Naive B cell (primary cell): ENCODE results near the gene SHMT2. TPM values are rescaled to one million over a fixed set of nuclear protein-coding genes. Genes with fewer than 3 reads are reported as not detected.

Source experiments
- ATAC-seq, 2 donors: fragments of 150-1000 bp; cut with Tn5 transposase; 2 replicates each; pipeline ENCODE4 v1.10.0; 2021; ENCODE audit warnings: low read depth in 2 of 2, mild to moderate bottlenecking in 2 of 2, moderate library complexity in 2 of 2
- DNase-seq: peaks from one replicate; pipeline ENCODE4 v3.0.0; 2022
- H3K27ac Mint-ChIP-seq, 6 donors: one replicate each; pipeline ENCODE4 v1.8.0; 2020 to 2022; ENCODE audit warnings: mild to moderate bottlenecking in 6 of 6, mixed read lengths in 6 of 6, moderate library complexity in 5 of 6, inconsistent platforms in 2 of 6
- H3K27me3 Mint-ChIP-seq, 3 donors: one replicate each; pipeline ENCODE4 v1.8.0; 2021 to 2022; ENCODE audit warnings: mixed read lengths in 3 of 3, mild to moderate bottlenecking in 1 of 3
- H3K36me3 Mint-ChIP-seq, 2 donors: one replicate each; pipeline ENCODE4 v1.8.0; 2020 to 2022; ENCODE audit warnings: mixed read lengths in 2 of 2, inconsistent platforms in 1 of 2, mild to moderate bottlenecking in 1 of 2
- H3K4me1 Mint-ChIP-seq, 3 donors: one replicate each; pipeline ENCODE4 v1.8.0; 2020 to 2022; ENCODE audit warnings: mixed read lengths in 3 of 3, inconsistent platforms in 1 of 3, mild to moderate bottlenecking in 1 of 3, moderate library complexity in 1 of 3
- H3K4me3 Mint-ChIP-seq, 8 donors: one replicate each; pipeline ENCODE4 v1.8.0; 2020 to 2022; ENCODE audit warnings: mild to moderate bottlenecking in 8 of 8, mixed read lengths in 8 of 8, moderate library complexity in 8 of 8, inconsistent platforms in 2 of 8
- H3K9me3 Mint-ChIP-seq, 7 donors: one replicate each; pipeline ENCODE4 v1.8.0; 2020 to 2022; ENCODE audit warnings: mixed read lengths in 7 of 7, mild to moderate bottlenecking in 5 of 7, inconsistent platforms in 2 of 7, moderate library complexity in 1 of 7
- polyA plus RNA-seq, 6 donors: library from polyadenylated mRNA; unstranded; fragments of 300-500 nt; fragmentation: Illumina TruSeq; gene quantifications; one replicate each; pipeline ENCODE4 v1.2.3, GENCODE V29; 2021; ENCODE audit warnings: low read depth in 6 of 6

Gene SHMT2
- polyA plus RNA-seq, 6 donors from 2014 or later: 160 to 183 (median 173) TPM

GRCh38 chr12:57212701-57213057 lies 16.8 kb upstream of the SHMT2 start:
- peak overlapping the region in 2 of 8 donors; percentile 6 to 74 for H3K4me3 Mint-ChIP-seq

GRCh38 chr12:57213058-57213715 lies 16.3 kb upstream of the SHMT2 start:
- peaks cover 42 to 47% (median 42%) of the 10 kb centered on the region in 3 donors for H3K4me1 Mint-ChIP-seq
- peak; percentile 30 to 41 for ATAC-seq
- peak overlapping the region in 4 of 6 donors; percentile 2 to 88 (median 38) for H3K27ac Mint-ChIP-seq
- no peaks in the 10 kb centered on the region for H3K9me3 Mint-ChIP-seq
- DNase-seq: peak; percentile 80
- H3K36me3 Mint-ChIP-seq: no peaks in the 10 kb centered on the region
- peak overlapping the region in 7 of 8 donors; percentile 1 to 80 (median 50) for H3K4me3 Mint-ChIP-seq
- H3K27me3 Mint-ChIP-seq: peaks cover 18 to 41% (median 39%) of the 10 kb centered on the region in 3 donors

More at GRCh38 chr12:57212701-57213057, 16.8 kb upstream of the SHMT2 start:
- Mint-ChIP-seq H3K27me3 (peaks cover 18 to 36% (median 36%) of the 10 kb centered on the region in 3 donors), H3K9me3 (no peaks in the 10 kb centered on the region), H3K4me1 (peaks cover 37 to 42% (median 37%) of the 10 kb centered on the region in 3 donors), H3K36me3 (no peaks in the 10 kb centered on the region), H3K27ac (no peak overlapping the region)
- DNase-seq: no peak
- ATAC-seq: no peak

- Mint-ChIP-seq H3K36me3 (no peaks in the 10 kb centered on the region), H3K4me1 (peaks cover 48 to 54% (median 49%) of the 10 kb centered on the region in 3 donors), H3K4me3 (peak overlapping the region in 7 of 8 donors; percentile 54 to 85 (median 79)), H3K9me3 (no peaks in the 10 kb centered on the region), H3K27ac (peak overlapping the region in 4 of 6 donors; percentile 61 to 92 (median 89)), H3K27me3 (peaks cover 24 to 46% (median 44%) of the 10 kb centered on the region in 3 donors)
- no peak for DNase-seq
- ATAC-seq: no peak
Measured at GRCh38 chr12:57213763-57214397, 15.6 kb upstream of the SHMT2 start.

- ATAC-seq (peak; percentile 29 to 44), DNase-seq (peak; percentile 71)
- Mint-ChIP-seq H3K27ac (peak overlapping the region in 4 of 6 donors; percentile 61 to 92 (median 89)), H3K36me3 (no peaks in the 10 kb centered on the region), H3K4me3 (peak overlapping the region; percentile 54 to 88 (median 78)), H3K27me3 (peaks cover 25 to 51% (median 49%) of the 10 kb centered on the region in 3 donors), H3K9me3 (no peaks in the 10 kb centered on the region), H3K4me1 (peaks cover 51 to 59% (median 54%) of the 10 kb centered on the region in 3 donors)
Measured at GRCh38 chr12:57214398-57214781, 15.1 kb upstream of the SHMT2 start.

GRCh38 chr12:57215065-57215464 lies 14.4 kb upstream of the SHMT2 start:
- ATAC-seq: no peak
- peaks cover 55 to 65% (median 59%) of the 10 kb centered on the region in 3 donors for H3K4me1 Mint-ChIP-seq
- peak overlapping the region; percentile 90 to 97 (median 94) for H3K27ac Mint-ChIP-seq
- no peak for DNase-seq
- H3K4me3 Mint-ChIP-seq: peak overlapping the region in 7 of 8 donors; percentile 54 to 93 (median 81)
- peaks cover 31 to 58% (median 56%) of the 10 kb centered on the region in 3 donors for H3K27me3 Mint-ChIP-seq
- no peaks in the 10 kb centered on the region for H3K36me3 Mint-ChIP-seq
- no peaks in the 10 kb centered on the region for H3K9me3 Mint-ChIP-seq

- H3K27me3 Mint-ChIP-seq: peaks cover 33 to 64% (median 60%) of the 10 kb centered on the region in 3 donors
- H3K27ac Mint-ChIP-seq: peak overlapping the region; percentile 84 to 97 (median 94)
- ATAC-seq: peak; percentile 51 to 56
- peaks cover 57 to 68% (median 62%) of the 10 kb centered on the region in 3 donors for H3K4me1 Mint-ChIP-seq
- DNase-seq: peak; percentile 58
- H3K9me3 Mint-ChIP-seq: no peaks in the 10 kb centered on the region
- peak overlapping the region; percentile 54 to 93 (median 82) for H3K4me3 Mint-ChIP-seq
- H3K36me3 Mint-ChIP-seq: peaks cover 0 to 2% of the 10 kb centered on the region in 2 donors
Measured at GRCh38 chr12:57215668-57216013, 13.9 kb upstream of the SHMT2 start.

GRCh38 chr12:57216014-57216911 lies 13.2 kb upstream of the SHMT2 start, which contains the start of gene NXPH4:
Gene NXPH4, plus strand, starts transcription at chr12:57216794. Its CDS starts 176 bp downstream, at chr12:57216970.
- Mint-ChIP-seq H3K4me3 (peak within 1 kb of the TSS; percentile 70 to 94 (median 85)), H3K36me3 (peaks cover 0 to 8% of the 10 kb centered on the region in 2 donors), H3K4me1 (peaks cover 64 to 74% (median 68%) of the 10 kb centered on the region in 3 donors), H3K27ac (peak within 1 kb of the TSS; percentile 84 to 97 (median 94)), H3K9me3 (no peaks in the 10 kb centered on the region), H3K27me3 (peaks cover 38 to 70% (median 66%) of the 10 kb centered on the region in 3 donors)
- DNase-seq: peak; percentile 71
- ATAC-seq: peak; percentile 55 to 61

- ATAC-seq: peak; percentile 6 to 13
- DNase-seq: peak; percentile 35
- Mint-ChIP-seq H3K4me1 (peaks cover 73 to 84% (median 75%) of the 10 kb centered on the region in 3 donors), H3K27me3 (peaks cover 45 to 79% (median 75%) of the 10 kb centered on the region in 3 donors), H3K36me3 (peaks cover 0 to 17% of the 10 kb centered on the region in 2 donors), H3K27ac (peak overlapping the region in 5 of 6 donors; percentile 26 to 93 (median 75)), H3K4me3 (peak overlapping the region; percentile 70 to 94 (median 82)), H3K9me3 (no peaks in the 10 kb centered on the region)
Measured at GRCh38 chr12:57216921-57217879, 12.3 kb upstream of the SHMT2 start.

GRCh38 chr12:57218030-57218853 lies 11.3 kb upstream of the SHMT2 start:
- DNase-seq: no peak
- Mint-ChIP-seq H3K27ac (peak overlapping the region in 1 of 6 donors; percentile 75), H3K27me3 (peaks cover 52 to 84% (median 78%) of the 10 kb centered on the region in 3 donors), H3K9me3 (no peaks in the 10 kb centered on the region), H3K36me3 (peaks cover 0 to 17% of the 10 kb centered on the region in 2 donors), H3K4me1 (peaks cover 79 to 88% (median 79%) of the 10 kb centered on the region in 3 donors), H3K4me3 (peak overlapping the region in 7 of 8 donors; percentile 54 to 94 (median 82))
- ATAC-seq: no peak

- ATAC-seq (no peak), DNase-seq (no peak)
- Mint-ChIP-seq H3K4me1 (peaks cover 73 to 88% (median 76%) of the 10 kb centered on the region in 3 donors), H3K9me3 (no peaks in the 10 kb centered on the region), H3K4me3 (peak overlapping the region; percentile 25 to 83 (median 56)), H3K27ac (peak overlapping the region in 2 of 6 donors; percentile 8 to 30), H3K36me3 (peaks cover 0 to 17% of the 10 kb centered on the region in 2 donors), H3K27me3 (peaks cover 52 to 87% (median 78%) of the 10 kb centered on the region in 3 donors)
Measured at GRCh38 chr12:57219205-57219992, 10.1 kb upstream of the SHMT2 start.
